H9 (cell line): Measurements from ENCODE around the gene TET2. TPM values are rescaled to one million over a fixed set of nuclear protein-coding genes. Genes with fewer than 3 reads are reported as not detected.

Experiments
- DNase-seq: peaks from one replicate; pipeline ENCODE4 v3.0.0-alpha.2; 2017
- H2AFZ ChIP-seq: one replicate; pipeline ENCODE4 v1.6.1; 2013; ENCODE audit warnings: mild to moderate bottlenecking, low read length, control low read depth, moderate library complexity
- H2AK5ac ChIP-seq: 2 replicates; pipeline ENCODE4 v1.6.1; 2013; ENCODE audit warnings: low read length, control low read depth, mixed read lengths; ENCODE audit not compliant: insufficient read length
- H2BK120ac ChIP-seq: one replicate; pipeline ENCODE4 v1.6.1; 2013; ENCODE audit warnings: low read depth, mild to moderate bottlenecking, low read length, control low read depth, inconsistent platforms; ENCODE audit not compliant: poor library complexity, severe bottlenecking
- H2BK12ac ChIP-seq: 2 replicates; pipeline ENCODE4 v1.6.1; 2013; ENCODE audit warnings: low read length, control low read depth, mixed read lengths, low read depth; ENCODE audit not compliant: insufficient read length
- H2BK15ac ChIP-seq: 2 replicates; pipeline ENCODE4 v1.6.1; 2013; ENCODE audit warnings: low read depth, low read length, control low read depth
- H2BK20ac ChIP-seq: one replicate; pipeline ENCODE4 v1.6.1; 2013; ENCODE audit warnings: low read depth, mild to moderate bottlenecking, low read length, control low read depth, inconsistent platforms; ENCODE audit not compliant: poor library complexity, severe bottlenecking
- H2BK5ac ChIP-seq: 2 replicates; pipeline ENCODE4 v1.6.1; 2013; ENCODE audit warnings: low read length, control low read depth, mixed read lengths; ENCODE audit not compliant: insufficient read length
- H3K14ac ChIP-seq: 2 replicates; pipeline ENCODE4 v1.6.1; 2013; ENCODE audit warnings: low read length, control low read depth; ENCODE audit not compliant: insufficient read depth
- H3K18ac ChIP-seq: 2 replicates; pipeline ENCODE4 v1.6.1; 2013; ENCODE audit warnings: low read depth, mild to moderate bottlenecking, mixed read lengths, low read length, control low read depth; ENCODE audit not compliant: insufficient read length
- H3K23ac ChIP-seq: 2 replicates; pipeline ENCODE4 v1.6.1; 2013; ENCODE audit warnings: low read length, control low read depth, mixed read lengths, low read depth; ENCODE audit not compliant: insufficient read length
- H3K23me2 ChIP-seq: 2 replicates; pipeline ENCODE4 v1.6.1; 2013; ENCODE audit warnings: low read depth, mild to moderate bottlenecking, mixed read lengths, low read length, control low read depth; ENCODE audit not compliant: insufficient read length, poor library complexity, severe bottlenecking
- H3K27ac ChIP-seq: 2 replicates; pipeline ENCODE4 v1.5.1; 2013; ENCODE audit warnings: low read length, control low read depth, mixed read lengths, low read depth; ENCODE audit not compliant: insufficient read length
- H3K27me3 ChIP-seq: 2 replicates; pipeline ENCODE4 v1.6.1; 2013; ENCODE audit warnings: low read length, control low read depth, inconsistent platforms; ENCODE audit not compliant: insufficient read depth
- H3K4ac ChIP-seq: 2 replicates; pipeline ENCODE4 v1.6.1; 2013; ENCODE audit warnings: low read depth, mild to moderate bottlenecking, control low read depth, inconsistent platforms, low read length, moderate library complexity
- H3K4me1 ChIP-seq: 2 replicates; pipeline ENCODE4 v1.6.1; 2013; ENCODE audit warnings: low read length, control low read depth, inconsistent platforms; ENCODE audit not compliant: insufficient read depth
- H3K4me2 ChIP-seq: 2 replicates; pipeline ENCODE4 v1.6.1; 2013; ENCODE audit warnings: low read length, control low read depth, mixed read lengths; ENCODE audit not compliant: insufficient read length, insufficient read depth
- H3K56ac ChIP-seq: 2 replicates; pipeline ENCODE4 v1.6.1; 2013; ENCODE audit warnings: low read depth, mild to moderate bottlenecking, mixed read lengths, low read length, control low read depth; ENCODE audit not compliant: insufficient read length
- H3K79me1 ChIP-seq: 2 replicates; pipeline ENCODE4 v1.6.1; 2013; ENCODE audit warnings: low read depth, mild to moderate bottlenecking, moderate library complexity, low read length, control low read depth, inconsistent platforms; ENCODE audit not compliant: insufficient read depth, poor library complexity, severe bottlenecking
- H3K79me2 ChIP-seq: 2 replicates; pipeline ENCODE4 v1.6.1; 2013; ENCODE audit warnings: low read length, control low read depth, inconsistent platforms; ENCODE audit not compliant: insufficient read depth
- H3K9ac ChIP-seq: 2 replicates; pipeline ENCODE4 v1.6.1; 2013; ENCODE audit warnings: low read length, control low read depth, mixed read lengths; ENCODE audit not compliant: insufficient read length; ENCODE audit errors: extremely low read depth
- H3K9me3 ChIP-seq: one replicate; pipeline ENCODE4 v1.6.1; 2013; ENCODE audit warnings: low read depth, low read length, inconsistent platforms; ENCODE audit not compliant: control insufficient read depth
- H3T11ph ChIP-seq: one replicate; pipeline ENCODE4 v1.6.1; 2013; ENCODE audit warnings: mild to moderate bottlenecking, low read length, control low read depth, inconsistent platforms
- H4K20me1 ChIP-seq: one replicate; pipeline ENCODE4 v1.6.1; 2013; ENCODE audit not compliant: control insufficient read depth, insufficient read length, insufficient read depth
- H4K5ac ChIP-seq: 2 replicates; pipeline ENCODE4 v1.6.1; 2013; ENCODE audit warnings: low read depth, mild to moderate bottlenecking, mixed read lengths, low read length, control low read depth; ENCODE audit not compliant: insufficient read length
- H4K8ac ChIP-seq: replicated peaks from 2 replicates; pipeline ENCODE4 v1.6.1; 2013; ENCODE audit warnings: low read length, control low read depth, mixed read lengths, low read depth; ENCODE audit not compliant: insufficient read length
- H4K91ac ChIP-seq: 2 replicates; pipeline ENCODE4 v1.6.1; 2013; ENCODE audit warnings: low read depth, mild to moderate bottlenecking, moderate library complexity, mixed read lengths, low read length, control low read depth; ENCODE audit not compliant: insufficient read length
- H3K27ac Mint-ChIP-seq, 3 experiments: 2 replicates in 2 of 3; 3 replicates in 1 of 3; pipeline ENCODE4 v1.8.0; 2020 to 2021; ENCODE audit warnings: mixed read lengths in 3 of 3, mild to moderate bottlenecking in 1 of 3, moderate library complexity in 1 of 3
- H3K27me3 Mint-ChIP-seq: 2 replicates; pipeline ENCODE4 v1.8.0; 2021; ENCODE audit warnings: low read depth, mild to moderate bottlenecking, moderate library complexity, mixed read lengths
- H3K36me3 Mint-ChIP-seq, 3 experiments: 2 replicates in 2 of 3; 3 replicates in 1 of 3; pipeline ENCODE4 v1.8.0; 2020 to 2021; ENCODE audit warnings: low read depth in 3 of 3, mixed read lengths in 3 of 3; ENCODE audit not compliant: insufficient read depth in 1 of 3
- H3K4me1 Mint-ChIP-seq, 2 experiments: 2 replicates each; pipeline ENCODE4 v1.8.0; 2020; ENCODE audit warnings: mixed read lengths in 2 of 2
- H3K4me3 Mint-ChIP-seq, 2 experiments: 2 replicates in 1 of 2; 3 replicates in 1 of 2; pipeline ENCODE4 v1.8.0; 2020 to 2021; ENCODE audit warnings: mild to moderate bottlenecking in 2 of 2, mixed read lengths in 2 of 2, moderate library complexity in 1 of 2
- H3K9me3 Mint-ChIP-seq, 2 experiments: 2 replicates in 1 of 2; 3 replicates in 1 of 2; pipeline ENCODE4 v1.8.0; 2020; ENCODE audit warnings: mild to moderate bottlenecking in 2 of 2, mixed read lengths in 2 of 2, moderate library complexity in 1 of 2
- CTCF ChIP-seq: fragments of 200-600 bp; sonication (generic); conservative IDR thresholded peaks from 3 replicates; pipeline ENCODE4 v1.8.0; 2021; ENCODE audit warnings: antibody characterized with exemption, mild to moderate bottlenecking
- WGBS: extraction: QIAGEN DNeasy Blood & Tissue Kit; methylation state at CpG from one replicate; pipeline ENCODE4 v1.1.7; 2013; ENCODE audit warnings: missing lambda C conversion rate, low lambda C conversion rate, mixed read lengths; ENCODE audit not compliant: insufficient read length; ENCODE audit errors: extremely low coverage; 5-methylcytosine and 5-hydroxymethylcytosine counted together
- long read RNA-seq: library from polyadenylated mRNA; unstranded; transcript quantifications from one replicate; pipeline ENCODE4 v2.0.0, GENCODE V29; 2020
- total RNA-seq: library from RNA; stranded (reverse); gene quantifications from 2 replicates; pipeline ENCODE4 v1.2.1, GENCODE V29; 2021

The TET2 gene
- total RNA-seq, result 3.1 and 3.5 TPM in 2 replicates
- long read RNA-seq, partial matches to known transcripts, result 23 of 25 reads
- long read RNA-seq, other reads (novel, unspliced or antisense), result 0 of 25 reads

- H2AK5ac ChIP-seq, result no peak within 1 kb of the TSS
- WGBS, result no CpG with 5 or more reads among the region's 77 CpGs
Measured at GRCh38 chr4:105146276-105147015, at the start of gene TET2. Gene TET2 (plus strand): TSS chr4:105146876. CDS start chr4:105233943, 87,067 bp downstream.

More at GRCh38 chr4:105146276-105147015, at the start of gene TET2:
- Histone ChIP-seq H3K4me1 (no peaks in the 10 kb centered on the region), H4K20me1 (no peaks in the 10 kb centered on the region), H3K9ac (peak within 1 kb of the TSS; percentile 74), H4K91ac (no peak within 1 kb of the TSS), H2BK20ac (no peak within 1 kb of the TSS), H3K79me2 (no peaks in the 10 kb centered on the region), H3K27ac (no peak within 1 kb of the TSS), H2AFZ (peak within 1 kb of the TSS; percentile 93), H3K23ac (no peak within 1 kb of the TSS), H3K14ac (peak within 1 kb of the TSS; percentile 59; the same call in 1 of the 2 replicates), H2BK5ac (no peak within 1 kb of the TSS), H3K27me3 (peaks cover 42% of the 10 kb centered on the region), H3K23me2 (peaks cover 16% of the 10 kb centered on the region), H3K4me2 (peak within 1 kb of the TSS; percentile 47), H3T11ph (no peak within 1 kb of the TSS), H3K79me1 (no peaks in the 10 kb centered on the region), H2BK120ac (no peak within 1 kb of the TSS), H3K4ac (no peak within 1 kb of the TSS), H3K18ac (peak within 1 kb of the TSS; percentile 83), H2BK15ac (no peak within 1 kb of the TSS; the same call in 1 of the 2 replicates), H3K56ac (no peak within 1 kb of the TSS), H2BK12ac (no peak within 1 kb of the TSS), H3K9me3 (no peaks in the 10 kb centered on the region), H4K8ac (no peak within 1 kb of the TSS), H4K5ac (no peak within 1 kb of the TSS)
- H3K9me3 Mint-ChIP-seq, result peaks cover 0 to 3% of the 10 kb centered on the region in 2 experiments; a peak in 1 of 5 replicates
- peaks cover 85% of the 10 kb centered on the region for H3K27me3 Mint-ChIP-seq
- DNase-seq, result peak; percentile 63
- no peak for TF ChIP-seq CTCF
- peaks cover 18 to 24% of the 10 kb centered on the region in 2 experiments for H3K4me1 Mint-ChIP-seq
- H3K4me3 Mint-ChIP-seq, result peak within 1 kb of the TSS; percentile 92 to 98
- peak within 1 kb of the TSS in 1 of 3 experiments; percentile 97; a peak in 2 of 7 replicates for H3K27ac Mint-ChIP-seq
- no peaks in the 10 kb centered on the region for H3K36me3 Mint-ChIP-seq
